Loucy (cell line): ENCODE data around the gene PRKN.

Experiments used
- H2AFZ ChIP-seq: fragments of 200-600 bp; sonication (generic); 2 replicates; pipeline ENCODE4 v1.6.0; 2016; ENCODE audit warnings: antibody characterized with exemption, mild to moderate bottlenecking, low read length, moderate library complexity
- H3F3A ChIP-seq: fragments of 200-600 bp; 2 replicates; pipeline ENCODE4 v1.6.0; 2016; ENCODE audit warnings: antibody characterized with exemption, low read depth, mild to moderate bottlenecking
- H3K27me3 ChIP-seq: fragments of 200-600 bp; sonication (generic); 2 replicates; pipeline ENCODE4 v1.6.1; 2014; ENCODE audit warnings: low read length, mild to moderate bottlenecking; ENCODE audit not compliant: insufficient read depth, poor library complexity, severe bottlenecking
- H3K36me3 ChIP-seq: fragments of 200-600 bp; sonication (generic); 2 replicates; pipeline ENCODE4 v1.6.1; 2016; ENCODE audit warnings: low read length; ENCODE audit not compliant: insufficient read depth
- H3K4me1 ChIP-seq: fragments of 200-600 bp; sonication (generic); 2 replicates; pipeline ENCODE4 v1.5.1; 2014; ENCODE audit warnings: low read length, mild to moderate bottlenecking; ENCODE audit not compliant: insufficient read depth, poor library complexity, severe bottlenecking
- H3K4me2 ChIP-seq: fragments of 200-600 bp; sonication (generic); 2 replicates; pipeline ENCODE4 v1.6.0; 2014; ENCODE audit warnings: antibody characterized with exemption, low read length, low read depth, mild to moderate bottlenecking; ENCODE audit not compliant: poor library complexity, severe bottlenecking
- H3K4me3 ChIP-seq: fragments of 200-600 bp; sonication (generic); 2 replicates; pipeline ENCODE4 v1.5.1; 2014; ENCODE audit warnings: low read length, mild to moderate bottlenecking, mixed read lengths; ENCODE audit not compliant: poor library complexity, severe bottlenecking
- H3K79me2 ChIP-seq: fragments of 200-600 bp; sonication (generic); 2 replicates; pipeline ENCODE4 v1.6.1; 2014; ENCODE audit warnings: low read length; ENCODE audit not compliant: insufficient read depth
- H3K9ac ChIP-seq: fragments of 200-600 bp; sonication (generic); 2 replicates; pipeline ENCODE4 v1.6.0; 2014; ENCODE audit warnings: mild to moderate bottlenecking, low read depth, low read length, moderate library complexity; ENCODE audit not compliant: poor library complexity, severe bottlenecking
- H3K9me2 ChIP-seq: fragments of 200-600 bp; sonication (generic); replicated peaks from 2 replicates; pipeline ENCODE4 v1.6.1; 2016; ENCODE audit warnings: low read depth, low read length, mixed read lengths
- H3K9me3 ChIP-seq: fragments of 200-600 bp; sonication (generic); 2 replicates; pipeline ENCODE4 v1.6.1; 2014; ENCODE audit warnings: mild to moderate bottlenecking, antibody characterized with exemption, low read length, low read depth; ENCODE audit not compliant: insufficient read depth
- H4K20me1 ChIP-seq: fragments of 200-600 bp; sonication (generic); 2 replicates; pipeline ENCODE4 v1.6.0; 2014; ENCODE audit warnings: antibody characterized with exemption, low read length, mild to moderate bottlenecking; ENCODE audit not compliant: insufficient read depth, poor library complexity, severe bottlenecking
- EZH2phosphoT487 ChIP-seq: fragments of 200-600 bp; IDR thresholded peaks from 2 replicates; pipeline ENCODE4 v1.6.1; 2018; ENCODE audit warnings: antibody characterized with exemption, mild to moderate bottlenecking, moderate library complexity, borderline replicate concordance
- TF ChIP-seq, protein P1 (sequence below): fragments of 200-600 bp; sonication (generic); conservative IDR thresholded peaks from 2 replicates; pipeline ENCODE4 v1.5.1; 2014; ENCODE audit warnings: mild to moderate bottlenecking, antibody characterized with exemption, low read length

PRKN gene

DNA sequence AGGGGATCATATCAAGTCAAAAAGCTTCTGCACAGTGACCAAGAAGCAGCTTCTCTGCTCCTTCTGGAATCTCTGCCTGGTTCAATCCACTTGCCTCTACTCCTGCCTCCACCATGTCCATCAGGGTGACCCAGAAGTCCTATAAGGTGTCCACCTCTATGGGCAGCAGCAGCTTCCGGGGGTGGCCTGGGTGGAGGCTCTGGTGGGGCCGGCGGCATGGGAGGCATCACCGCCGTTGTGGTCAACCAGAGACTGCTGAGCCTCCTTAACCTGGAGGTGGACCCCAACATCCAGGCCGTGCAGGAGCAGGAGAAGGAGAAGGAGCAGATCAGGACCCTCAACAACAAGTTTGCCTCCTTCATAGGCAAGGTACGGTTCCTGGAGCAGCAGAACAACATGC is 159.3 kb downstream of the PRKN start:
- H3F3A ChIP-seq: no peaks in the 10 kb centered on the region
- no peak overlapping the region for H3K9ac ChIP-seq
- no peaks in the 10 kb centered on the region for H3K9me2 ChIP-seq
- H2AFZ ChIP-seq: no peak overlapping the region
- H3K27me3 ChIP-seq: no peaks in the 10 kb centered on the region
- H4K20me1 ChIP-seq: no peaks in the 10 kb centered on the region
- H3K36me3 ChIP-seq: no peaks in the 10 kb centered on the region
- H3K4me1 ChIP-seq: no peaks in the 10 kb centered on the region
- H3K9me3 ChIP-seq: no peaks in the 10 kb centered on the region
- no peak for TF ChIP-seq EZH2phosphoT487
- TF ChIP-seq, protein P1, sequence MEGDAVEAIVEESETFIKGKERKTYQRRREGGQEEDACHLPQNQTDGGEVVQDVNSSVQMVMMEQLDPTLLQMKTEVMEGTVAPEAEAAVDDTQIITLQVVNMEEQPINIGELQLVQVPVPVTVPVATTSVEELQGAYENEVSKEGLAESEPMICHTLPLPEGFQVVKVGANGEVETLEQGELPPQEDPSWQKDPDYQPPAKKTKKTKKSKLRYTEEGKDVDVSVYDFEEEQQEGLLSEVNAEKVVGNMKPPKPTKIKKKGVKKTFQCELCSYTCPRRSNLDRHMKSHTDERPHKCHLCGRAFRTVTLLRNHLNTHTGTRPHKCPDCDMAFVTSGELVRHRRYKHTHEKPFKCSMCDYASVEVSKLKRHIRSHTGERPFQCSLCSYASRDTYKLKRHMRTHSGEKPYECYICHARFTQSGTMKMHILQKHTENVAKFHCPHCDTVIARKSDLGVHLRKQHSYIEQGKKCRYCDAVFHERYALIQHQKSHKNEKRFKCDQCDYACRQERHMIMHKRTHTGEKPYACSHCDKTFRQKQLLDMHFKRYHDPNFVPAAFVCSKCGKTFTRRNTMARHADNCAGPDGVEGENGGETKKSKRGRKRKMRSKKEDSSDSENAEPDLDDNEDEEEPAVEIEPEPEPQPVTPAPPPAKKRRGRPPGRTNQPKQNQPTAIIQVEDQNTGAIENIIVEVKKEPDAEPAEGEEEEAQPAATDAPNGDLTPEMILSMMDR: no peak
- H3K4me3 ChIP-seq: no peak overlapping the region
- no peaks in the 10 kb centered on the region for H3K79me2 ChIP-seq
- no peak overlapping the region for H3K4me2 ChIP-seq

DNA sequence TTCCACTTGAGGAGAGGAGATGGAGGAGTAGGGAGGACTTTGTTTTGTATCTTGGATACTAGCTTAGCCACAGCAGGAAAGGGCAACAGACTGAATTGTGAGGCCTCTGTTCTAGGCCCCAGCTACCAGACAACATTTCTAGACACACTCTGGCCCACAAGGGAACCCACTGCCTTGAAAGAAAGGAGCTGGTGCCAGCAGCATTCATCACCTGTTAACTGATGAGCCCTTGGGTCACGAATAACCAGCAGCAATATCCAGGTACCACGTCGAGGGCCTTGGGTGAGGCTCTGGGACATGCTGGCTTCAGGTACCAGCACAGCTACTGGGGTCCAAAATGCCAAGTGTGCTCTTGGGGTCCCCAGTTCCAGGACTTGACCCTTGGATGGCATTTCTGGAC is 165.5 kb downstream of the PRKN start:
- Histone ChIP-seq H3K9ac (no peak overlapping the region), H3K4me1 (no peaks in the 10 kb centered on the region), H2AFZ (no peak overlapping the region), H4K20me1 (no peaks in the 10 kb centered on the region), H3K9me3 (peaks cover 3% of the 10 kb centered on the region; the same call in 1 of the 2 replicates), H3K27me3 (no peaks in the 10 kb centered on the region), H3K79me2 (no peaks in the 10 kb centered on the region), H3K4me2 (no peak overlapping the region), H3K4me3 (no peak overlapping the region), H3K36me3 (no peaks in the 10 kb centered on the region), H3F3A (no peaks in the 10 kb centered on the region), H3K9me2 (no peaks in the 10 kb centered on the region)
- no peak for TF ChIP-seq EZH2phosphoT487
- TF ChIP-seq, protein P1: no peak

DNA sequence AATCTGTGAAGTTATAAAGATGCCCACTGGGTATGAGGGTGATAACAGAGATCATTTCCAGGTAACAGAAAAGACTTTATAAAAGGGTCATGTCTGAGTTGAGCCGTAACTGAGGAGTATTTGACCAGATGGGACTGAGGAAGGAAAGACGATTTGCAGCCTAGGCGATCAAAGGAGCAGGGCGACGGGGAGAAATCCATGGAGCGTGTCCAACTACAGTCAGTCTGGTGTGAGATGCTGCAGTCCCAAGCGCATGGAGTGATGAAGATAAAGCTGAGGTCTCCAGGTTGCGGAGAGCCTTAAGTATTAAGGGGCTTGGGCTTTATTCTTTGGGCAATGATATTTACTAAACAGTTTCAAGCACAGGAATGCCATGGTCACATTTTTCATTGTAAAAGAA is 166.7 kb downstream of the PRKN start:
- TF ChIP-seq EZH2phosphoT487: no peak
- TF ChIP-seq, protein P1: no peak
- H3K4me2 ChIP-seq: no peak overlapping the region
- H3K9me2 ChIP-seq: no peaks in the 10 kb centered on the region

More for the DNA sequence above, 166.7 kb downstream of the PRKN start:
- H3K27me3 ChIP-seq: no peaks in the 10 kb centered on the region
- H2AFZ ChIP-seq: no peak overlapping the region
- no peaks in the 10 kb centered on the region for H4K20me1 ChIP-seq
- no peaks in the 10 kb centered on the region for H3K36me3 ChIP-seq
- H3K9me3 ChIP-seq: peaks cover 3% of the 10 kb centered on the region; the same call in 1 of the 2 replicates
- H3F3A ChIP-seq: no peaks in the 10 kb centered on the region
- no peak overlapping the region for H3K9ac ChIP-seq
- no peak overlapping the region for H3K4me3 ChIP-seq
- no peaks in the 10 kb centered on the region for H3K79me2 ChIP-seq
- no peaks in the 10 kb centered on the region for H3K4me1 ChIP-seq
